CD4-positive, alpha-beta T cell treated with Interferon alpha-2 for 1 hour (primary cell): ENCODE measurements around the gene VPS13D.
"Not testable (repeated sequence)": the region's sequence is repeated elsewhere in the genome, so short reads cannot be mapped to it uniquely, and the experiment has no call there.

ENCODE experiments used
- DNase-seq, 2 donors: peaks; one replicate each; pipeline ENCODE4 v3.0.0-alpha.2; 2020 to 2022

VPS13D gene

GRCh38 chr1:12521096-12521495 lies 291.3 kb downstream of the VPS13D start:
- no peak for DNase-seq

- DNase-seq, result not testable (repeated sequence)
Observed at GRCh38 chr1:12522780-12523179, 292.9 kb downstream of the VPS13D start.

- no peak for DNase-seq
Observed at GRCh38 chr1:12524266-12524665, 294.4 kb downstream of the VPS13D start.

- no peak for DNase-seq
Observed at GRCh38 chr1:12525311-12526181, 295.7 kb downstream of the VPS13D start.

- DNase-seq, result no peak
Observed at GRCh38 chr1:12527564-12527963, 297.7 kb downstream of the VPS13D start.

GRCh38 chr1:12528021-12528852 lies 298.4 kb downstream of the VPS13D start:
- no peak for DNase-seq

- no peak for DNase-seq
Observed at GRCh38 chr1:12529640-12530174, 299.9 kb downstream of the VPS13D start.

- DNase-seq, result no peak
Observed at GRCh38 chr1:12530462-12531178, 300.8 kb downstream of the VPS13D start.

GRCh38 chr1:12531179-12531499 lies 301.3 kb downstream of the VPS13D start:
- no peak for DNase-seq

- DNase-seq, result no peak
Observed at GRCh38 chr1:12532405-12533315, 302.8 kb downstream of the VPS13D start.

- DNase-seq, result no peak
Observed at GRCh38 chr1:12536023-12536639, 306.3 kb downstream of the VPS13D start.

GRCh38 chr1:12537294-12537693 lies 307.5 kb downstream of the VPS13D start:
- no peak for DNase-seq

- no peak for DNase-seq
Observed at GRCh38 chr1:12537906-12538461, 308.2 kb downstream of the VPS13D start.

GRCh38 chr1:12538536-12538935 lies 308.7 kb downstream of the VPS13D start:
- DNase-seq, result not testable (repeated sequence)

- DNase-seq, result no peak
Observed at GRCh38 chr1:12539320-12539704, 309.5 kb downstream of the VPS13D start.

- no peak for DNase-seq
Observed at GRCh38 chr1:12539705-12540579, 310.1 kb downstream of the VPS13D start.

- no peak for DNase-seq
Observed at GRCh38 chr1:12540580-12541273, 310.9 kb downstream of the VPS13D start.

- DNase-seq, result no peak
Observed at GRCh38 chr1:12541274-12542137, 311.7 kb downstream of the VPS13D start.

GRCh38 chr1:12542138-12542465 lies 312.3 kb downstream of the VPS13D start:
- DNase-seq, result no peak
